ENCODE results near the gene STK10.
"Not testable (repeated sequence)": the region's sequence is repeated elsewhere in the genome, so short reads cannot be mapped to it uniquely, and the experiment has no call there.

Gene STK10

DNA sequence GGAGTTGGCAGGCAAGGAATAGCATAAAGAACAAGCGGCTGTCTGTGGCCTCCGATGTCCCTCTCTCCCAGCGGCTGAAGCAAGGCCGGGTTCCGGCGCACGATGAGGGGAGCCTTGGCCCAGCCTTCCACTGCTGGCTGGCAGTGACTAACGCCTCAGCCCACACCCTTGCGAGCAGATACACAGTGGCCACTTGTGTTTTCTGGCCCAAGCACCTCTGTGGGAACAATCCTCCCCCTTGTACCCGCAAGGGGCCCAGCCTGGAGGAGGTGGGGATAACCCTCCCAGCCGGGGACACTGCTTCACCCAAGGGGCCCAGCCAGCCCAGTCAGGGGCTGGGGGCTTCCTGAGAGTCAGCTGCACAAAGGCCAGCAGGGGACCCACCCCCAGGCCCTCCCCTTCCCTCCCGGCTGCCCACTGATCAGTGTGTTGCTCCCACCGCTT is 23.2 kb downstream of the STK10 start:
- no peak for DNase-seq

DNA sequence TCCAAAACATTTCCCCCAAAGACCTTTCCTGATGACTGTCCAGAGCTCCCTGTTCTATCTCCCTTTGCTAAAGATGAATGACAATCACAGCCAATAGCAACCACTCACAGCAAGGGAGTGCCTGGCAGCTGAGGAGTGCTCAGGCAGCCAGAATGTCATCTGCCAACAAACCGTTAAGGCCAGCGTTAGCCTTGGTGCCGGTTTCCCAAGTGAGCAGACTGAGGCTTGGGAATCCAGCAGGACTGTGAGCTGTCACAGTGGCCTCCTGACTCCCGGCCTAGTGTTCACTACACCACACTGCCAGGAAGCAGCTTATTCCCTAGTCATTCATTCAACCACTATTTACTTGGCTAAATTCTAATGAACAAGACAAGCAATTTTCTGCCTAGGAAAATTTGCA is 24.7 kb downstream of the STK10 start:
- no peak for DNase-seq

DNA sequence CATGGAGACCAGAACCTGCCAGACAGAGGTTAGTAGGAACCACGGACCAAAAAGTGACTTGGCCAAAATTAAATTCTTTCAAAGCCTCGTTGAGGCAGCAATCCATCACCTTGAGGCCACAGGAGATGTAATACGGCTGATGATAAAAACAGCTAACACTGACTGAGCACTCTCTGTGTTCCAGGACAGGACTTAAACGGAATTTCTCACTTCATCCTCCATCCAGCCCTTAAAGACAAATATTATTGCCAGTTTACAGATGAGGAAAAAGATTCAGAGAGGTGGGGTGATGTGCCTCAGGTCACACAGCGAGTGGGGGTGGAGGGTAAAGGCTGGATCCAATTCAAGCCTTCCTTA is 25.1 kb downstream of the STK10 start:
- no peak for DNase-seq

DNA sequence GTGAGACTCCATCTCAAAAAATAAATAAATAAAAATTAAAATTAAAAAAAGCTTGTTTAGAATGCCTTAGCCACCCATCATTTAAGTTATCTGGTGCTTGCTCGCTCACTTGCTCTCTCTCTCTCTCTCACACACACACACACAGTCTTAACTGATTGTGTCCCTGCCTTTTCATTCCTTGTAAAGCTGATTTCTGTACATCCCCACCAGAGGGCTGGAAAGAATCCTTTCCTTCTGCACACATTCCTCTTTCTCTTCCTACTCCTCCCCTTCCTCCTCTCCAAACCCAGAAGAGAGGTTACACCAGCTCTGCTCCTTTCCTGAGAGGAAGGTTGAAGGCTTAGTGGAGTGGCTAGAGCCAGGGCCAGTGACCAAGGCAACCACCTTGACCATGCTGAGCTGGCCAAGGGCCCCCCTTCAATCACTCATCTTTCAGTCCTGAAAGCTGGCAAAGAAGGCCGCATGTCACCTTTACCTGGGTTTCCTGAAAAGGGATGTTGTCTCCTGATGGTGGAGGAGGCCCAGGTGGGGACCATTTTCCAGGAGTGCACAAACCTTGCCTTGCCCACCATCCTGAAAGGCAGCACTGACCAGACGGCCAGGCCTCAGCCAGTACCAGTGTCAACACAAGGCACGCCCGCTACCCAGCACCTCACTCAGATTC is 25.6 kb downstream of the STK10 start:
- DNase-seq: no peak

- no peak for DNase-seq
Measured at GRCh38 chr5:172160506-172160905, 27.5 kb downstream of the STK10 start.

DNA sequence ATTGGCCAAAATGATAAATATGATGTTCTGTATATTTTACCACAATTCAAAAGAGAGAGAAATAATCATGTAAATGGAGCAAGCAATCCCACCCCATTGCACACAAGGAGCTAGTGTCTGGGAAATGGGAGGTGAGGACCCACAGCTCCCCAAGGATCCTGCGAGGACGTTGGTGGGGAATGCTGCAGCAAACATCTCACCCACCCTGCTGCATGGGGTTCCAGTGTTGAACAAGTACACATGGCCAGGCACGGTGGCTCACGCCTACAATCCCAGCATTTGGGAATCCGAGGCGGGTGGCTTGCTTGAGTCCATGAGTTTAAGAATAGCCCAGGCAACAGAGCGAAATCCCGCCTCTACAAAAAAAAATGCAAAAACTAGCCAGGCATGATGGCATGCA is 29.0 kb downstream of the STK10 start:
- DNase-seq: no peak

DNA sequence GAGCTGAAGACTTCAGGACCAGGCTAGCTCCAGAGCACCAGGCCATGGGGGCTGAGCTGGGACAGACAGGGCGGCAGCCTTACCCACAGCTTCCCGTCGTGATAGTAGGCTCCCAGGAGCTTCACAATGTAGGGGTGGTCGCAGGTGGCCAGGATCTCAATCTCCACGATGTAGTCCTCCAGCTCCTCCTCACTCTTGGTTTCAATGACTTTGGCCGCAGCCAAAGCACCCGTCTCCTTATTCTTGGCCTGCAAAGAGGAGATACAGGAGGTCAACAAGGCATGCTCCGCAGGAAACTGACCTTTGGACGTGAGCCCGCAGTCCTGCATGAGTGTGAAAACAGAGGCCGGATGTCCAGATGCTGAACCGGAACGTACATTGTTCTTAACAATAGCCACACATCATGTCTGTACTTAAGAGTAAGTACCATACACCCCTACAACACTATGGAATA is 31.5 kb downstream of the STK10 start:
- DNase-seq: no peak

DNA sequence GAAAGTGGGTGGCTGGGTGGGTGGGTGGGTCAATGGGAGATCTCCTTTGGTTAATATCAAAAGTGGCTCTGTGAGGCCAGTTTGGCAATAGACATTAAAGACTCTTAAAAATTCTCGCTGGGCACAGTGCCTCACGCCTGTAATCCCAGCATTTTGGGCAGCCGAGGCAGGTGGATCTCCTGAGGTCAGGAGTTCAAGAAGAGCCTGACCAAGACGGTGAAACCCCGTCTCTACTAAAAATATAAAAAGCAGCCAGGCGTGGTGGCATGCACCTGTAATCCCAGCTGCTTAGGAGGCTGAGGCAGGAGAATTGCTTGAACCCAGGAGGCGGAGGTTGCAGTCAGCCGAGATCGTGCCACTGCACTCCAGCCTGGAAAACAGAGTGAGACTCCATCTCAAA is 32.9 kb downstream of the STK10 start:
- not testable (repeated sequence) for DNase-seq

- DNase-seq: no peak
Measured at GRCh38 chr5:172153695-172154094, 34.3 kb downstream of the STK10 start.

DNA sequence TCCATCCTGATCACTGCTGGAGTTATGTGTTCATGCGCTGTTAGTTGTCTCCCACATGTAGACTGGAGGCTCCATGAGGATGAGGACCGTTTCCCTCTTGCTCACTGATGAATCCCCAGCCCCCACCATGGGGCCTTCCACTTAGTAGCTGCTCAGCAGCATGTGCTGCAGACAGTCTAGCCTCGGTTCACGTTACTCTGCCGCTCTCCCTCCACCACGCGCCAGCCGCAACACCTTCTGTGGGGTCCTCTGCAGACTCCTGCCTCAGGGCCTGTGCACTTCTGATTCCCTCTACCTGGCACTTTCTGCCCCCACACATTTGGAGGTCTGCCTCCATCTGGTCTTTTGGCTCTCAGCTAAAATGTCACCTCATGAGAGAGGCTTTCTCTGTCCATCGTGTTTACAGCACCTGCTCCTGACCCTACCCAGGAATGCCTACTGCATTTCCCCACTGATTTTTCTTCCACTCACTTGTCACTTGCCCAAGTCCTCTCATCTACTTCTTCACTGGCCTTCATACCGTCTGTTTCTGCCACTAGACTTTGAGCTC is 36.3 kb downstream of the STK10 start:
- DNase-seq: no peak

DNA sequence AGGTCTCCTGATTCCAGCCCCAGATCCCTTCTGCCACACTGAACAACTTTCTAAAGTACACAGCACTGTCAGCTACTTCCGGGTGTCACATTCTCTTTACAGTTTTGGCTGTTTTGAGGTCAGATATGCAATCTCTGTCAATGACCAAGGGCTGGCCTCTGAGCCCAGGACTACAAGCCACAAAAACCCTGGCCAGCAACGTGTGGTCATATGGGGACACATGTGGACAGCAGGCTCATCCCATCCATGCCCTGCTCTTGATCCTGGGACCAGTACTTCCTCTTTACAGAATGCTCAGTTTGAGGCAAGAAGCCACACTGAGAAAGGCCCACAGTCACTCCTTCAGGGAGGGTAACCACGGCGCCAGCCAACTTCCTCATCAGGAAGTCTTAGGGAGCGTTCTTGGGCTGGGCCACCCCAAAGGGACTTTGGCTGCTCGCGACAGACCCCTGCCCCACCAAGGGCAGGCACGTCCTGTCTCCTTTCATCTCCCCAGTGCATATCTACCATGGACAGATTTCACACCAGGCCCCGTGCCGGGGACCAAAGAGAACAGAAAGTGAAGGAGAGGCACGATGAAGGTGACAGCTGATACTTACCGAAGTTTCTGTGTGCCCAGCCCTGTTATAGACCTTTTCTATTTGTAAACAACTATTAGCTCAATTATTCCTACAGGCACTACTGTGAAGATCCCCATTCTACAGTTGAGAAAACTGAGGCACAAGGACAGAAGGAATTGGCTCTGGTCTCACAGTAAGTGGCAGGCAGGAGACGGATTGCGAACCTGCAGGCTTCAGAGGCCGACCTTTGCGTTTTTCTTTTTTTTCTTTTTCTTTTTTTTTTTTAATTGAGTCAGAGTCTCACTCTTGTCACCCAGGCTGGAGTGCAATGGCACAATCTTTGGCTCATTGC is 37.3 kb downstream of the STK10 start:
- DNase-seq: no peak

DNA sequence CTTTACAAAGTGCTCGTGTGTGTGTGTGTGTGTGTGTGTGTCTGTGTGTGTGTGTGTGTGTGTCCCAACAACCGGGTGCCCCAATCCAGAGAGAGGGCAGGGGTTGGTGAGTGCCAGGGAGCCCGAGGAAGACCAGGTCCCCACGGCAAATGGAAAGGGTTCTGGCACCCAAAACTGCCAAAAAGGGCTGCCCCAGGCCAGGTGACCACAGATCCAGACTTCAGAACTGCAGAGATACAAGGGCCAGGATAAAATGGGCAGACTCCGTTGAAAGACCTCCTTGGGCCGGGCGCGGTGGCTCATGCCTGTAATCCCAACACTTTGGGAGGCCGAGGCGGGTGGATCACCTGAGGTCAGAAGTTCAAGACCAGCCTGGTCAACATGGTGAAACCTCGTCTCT is 38.5 kb downstream of the STK10 start:
- DNase-seq: not testable (repeated sequence)

- no peak for DNase-seq
Measured at GRCh38 chr5:172149073-172149472, 39.0 kb downstream of the STK10 start.

DNA sequence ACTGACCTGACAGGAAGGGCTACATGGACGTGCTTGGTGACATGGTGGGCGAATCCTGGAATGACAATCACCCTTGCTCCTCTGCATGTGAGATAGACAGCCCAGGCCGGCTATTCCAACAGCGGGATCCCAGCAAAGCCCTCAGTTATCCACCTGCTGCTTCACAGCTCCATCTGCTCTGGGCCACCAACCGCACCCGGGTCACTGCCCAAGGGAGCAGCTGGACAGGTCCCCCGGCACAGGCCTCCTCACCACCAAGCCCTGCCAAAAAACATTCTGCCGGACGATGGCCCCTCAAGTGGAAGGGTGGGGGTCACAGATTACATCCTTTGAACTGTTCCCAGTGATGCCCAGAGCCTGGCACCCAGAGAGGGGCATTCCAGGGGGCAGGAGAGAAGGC is 39.6 kb downstream of the STK10 start:
- no peak for DNase-seq

GRCh38 chr5:172147857-172148256 is 40.2 kb downstream of the STK10 start:
- DNase-seq: no peak

DNA sequence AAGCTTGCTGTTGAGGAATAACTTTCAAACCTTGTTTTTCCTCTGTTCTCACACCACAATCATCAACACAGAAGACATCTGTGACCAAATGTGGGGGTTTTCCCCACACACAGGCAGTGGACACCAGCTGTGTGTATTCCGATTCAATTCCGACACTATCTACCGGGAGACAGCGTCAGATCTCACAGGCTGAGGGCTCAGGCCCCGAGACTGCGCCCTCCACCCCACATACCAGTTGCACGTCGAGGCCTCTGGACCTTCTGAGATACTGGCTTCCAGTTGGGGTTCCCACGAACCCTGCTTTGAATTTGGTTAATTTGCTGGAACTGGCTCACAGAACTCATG is 41.3 kb downstream of the STK10 start:
- DNase-seq: no peak

DNA sequence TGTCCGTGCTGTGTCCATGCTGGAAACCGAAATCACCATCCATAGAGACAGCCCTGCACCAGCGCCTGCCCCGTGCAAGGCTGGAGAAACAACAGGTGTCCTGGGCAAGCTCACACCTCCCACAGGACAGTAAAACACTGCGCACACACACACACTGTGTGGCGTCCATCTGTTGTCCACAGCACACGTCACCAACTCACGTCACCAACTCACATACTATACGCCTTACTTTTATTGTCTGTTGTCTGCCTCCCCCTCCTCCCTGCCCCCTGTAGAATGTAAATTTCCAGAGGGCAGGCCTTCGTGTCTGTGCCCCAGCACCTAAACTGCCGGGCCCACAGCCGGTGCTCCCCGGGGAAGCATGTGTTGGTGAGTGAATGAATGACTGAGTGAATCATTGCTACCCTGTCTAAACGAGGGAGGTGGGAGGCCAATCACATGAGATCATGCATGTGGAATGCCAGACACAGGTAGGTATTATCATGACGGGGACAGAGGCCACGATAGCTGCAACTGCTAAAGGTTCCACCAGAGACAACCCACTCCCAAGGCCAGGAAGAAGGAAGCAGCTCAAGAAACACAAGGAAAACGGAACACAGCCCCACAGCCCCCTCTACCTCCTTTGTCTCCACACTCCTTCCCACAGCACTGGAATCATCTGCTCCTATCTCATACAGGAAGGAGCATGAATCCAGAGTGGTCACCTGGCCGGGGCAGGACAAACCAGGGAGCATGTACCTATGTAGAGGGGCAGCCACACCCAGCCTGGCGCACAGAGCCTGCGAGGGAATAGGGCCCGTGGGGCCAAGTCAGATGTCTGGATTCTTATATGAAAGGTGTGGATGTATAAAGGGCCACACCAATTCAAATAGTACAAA is 41.9 kb downstream of the STK10 start:
- no peak for DNase-seq

GRCh38 chr5:172144931-172145869 is 42.8 kb downstream of the STK10 start:
- DNase-seq: no peak

GRCh38 chr5:172144291-172144815 is 43.7 kb downstream of the STK10 start:
- no peak for DNase-seq

GRCh38 chr5:172143875-172144274 is 44.1 kb downstream of the STK10 start:
- no peak for DNase-seq

DNA sequence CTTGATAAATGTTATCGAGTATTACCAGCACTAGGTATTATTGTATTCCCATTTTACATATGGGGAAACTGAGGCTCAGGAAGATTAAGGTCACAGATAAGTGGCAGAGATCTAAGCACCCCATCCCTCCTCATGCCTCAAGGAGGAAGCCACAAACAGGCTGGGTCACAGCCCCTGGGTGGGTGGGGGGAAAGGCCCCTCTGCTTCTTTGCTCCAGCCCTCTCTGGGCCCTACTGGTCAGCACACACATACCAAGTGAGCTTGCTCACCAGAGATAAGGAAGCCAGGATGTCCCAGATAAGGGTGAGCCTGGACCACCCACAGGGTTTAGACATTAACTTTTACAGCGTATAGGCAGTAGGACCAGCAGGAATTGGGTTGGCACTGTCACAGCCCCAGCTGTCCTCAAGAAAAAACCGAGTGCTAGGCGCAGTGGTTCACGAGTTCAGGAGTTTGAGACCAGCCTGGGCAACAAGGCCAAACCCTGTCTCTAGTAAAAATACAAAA is 45.3 kb downstream of the STK10 start:
- no peak for DNase-seq

DNA sequence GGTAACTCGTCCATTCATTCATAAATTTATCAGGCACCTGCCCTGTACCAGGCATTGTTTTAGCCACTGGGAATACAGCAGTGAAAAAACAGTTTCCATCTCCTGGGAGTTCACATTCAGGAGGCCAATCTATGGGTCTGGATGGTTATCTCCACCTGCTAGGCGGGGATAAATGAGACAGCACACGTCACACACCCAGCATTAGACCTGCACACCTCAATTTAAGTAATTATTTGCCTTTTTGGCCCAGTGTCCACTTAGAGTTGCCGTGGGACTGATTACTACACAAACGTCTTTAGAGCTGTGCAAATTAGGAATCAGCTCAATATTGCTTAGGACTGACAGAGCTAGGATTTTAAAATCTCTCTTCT is 46.1 kb downstream of the STK10 start:
- DNase-seq: no peak

All from DMS153 (cell line).